ENCODE results near the gene ABHD12B. TPM values are rescaled to one million over a fixed set of nuclear protein-coding genes. Genes with fewer than 3 reads are reported as not detected.
"Not testable (repeated sequence)": the region's sequence is repeated elsewhere in the genome, so short reads cannot be mapped to it uniquely, and the experiment has no call there.

The ABHD12B gene
- total RNA-seq, 1 donor from 2014 or later = 2.9 TPM

- not testable (repeated sequence) for DNase-seq
Observed at GRCh38 chr14:50897005-50897404, 25.2 kb downstream of the ABHD12B start.

- DNase-seq = no peak
Observed at GRCh38 chr14:50897658-50898175, 25.9 kb downstream of the ABHD12B start.

- DNase-seq = no peak
Observed at GRCh38 chr14:50901361-50901760, 29.5 kb downstream of the ABHD12B start.

GRCh38 chr14:50904719-50905118, 32.9 kb downstream of the ABHD12B start:
- DNase-seq = no peak

- DNase-seq = no peak
Observed at GRCh38 chr14:50906326-50907065, 34.6 kb downstream of the ABHD12B start.

- no peak for DNase-seq
Observed at GRCh38 chr14:50910495-50911420, 38.9 kb downstream of the ABHD12B start.

- DNase-seq = no peak
Observed at GRCh38 chr14:50917449-50917848, 45.6 kb downstream of the ABHD12B start.

GRCh38 chr14:50919524-50919923, 47.7 kb downstream of the ABHD12B start:
- not testable (repeated sequence) for DNase-seq

- no peak for DNase-seq
Observed at GRCh38 chr14:50920482-50921230, 48.8 kb downstream of the ABHD12B start.

- DNase-seq = no peak
Observed at GRCh38 chr14:50922803-50923202, 51.0 kb downstream of the ABHD12B start.

- DNase-seq = no peak
Observed at GRCh38 chr14:50924236-50924635, 52.4 kb downstream of the ABHD12B start.

- no peak for DNase-seq
Observed at GRCh38 chr14:50924843-50925242, 53.0 kb downstream of the ABHD12B start.

GRCh38 chr14:50926851-50927386, 55.1 kb downstream of the ABHD12B start:
- no peak for DNase-seq

GRCh38 chr14:50928002-50928635, 56.3 kb downstream of the ABHD12B start:
- DNase-seq = no peak

- no peak for DNase-seq
Observed at GRCh38 chr14:50929506-50929905, 57.7 kb downstream of the ABHD12B start.

- DNase-seq = no peak
Observed at GRCh38 chr14:50931559-50931958, 59.7 kb downstream of the ABHD12B start.

GRCh38 chr14:50932156-50932555, 60.3 kb downstream of the ABHD12B start:
- no peak for DNase-seq

GRCh38 chr14:50932592-50933495, 61.0 kb downstream of the ABHD12B start:
- no peak for DNase-seq

GRCh38 chr14:50935126-50936015, 63.5 kb downstream of the ABHD12B start:
- DNase-seq = no peak

- DNase-seq = no peak
Observed at GRCh38 chr14:50936016-50936340, 64.1 kb downstream of the ABHD12B start.

All from skin of body (tissue), 2 donors.